Neural crest cell (in vitro differentiated cells): Measurements from ENCODE around the gene SYT17. TPM values are rescaled to one million over a fixed set of nuclear protein-coding genes. Genes with fewer than 3 reads are reported as not detected.

Source experiments
- DNase-seq: peaks from one replicate; pipeline ENCODE4 v3.0.0; 2021; ENCODE audit warnings: low read depth, mixed read lengths, low spot score
- H3K27ac Mint-ChIP-seq: one replicate; pipeline ENCODE4 v1.8.0; 2021; ENCODE audit warnings: mild to moderate bottlenecking, mixed read lengths; ENCODE audit not compliant: unreplicated experiment
- H3K27me3 Mint-ChIP-seq: 2 replicates; pipeline ENCODE4 v1.8.0; 2021; ENCODE audit warnings: low read depth, mild to moderate bottlenecking, mixed read lengths
- H3K36me3 Mint-ChIP-seq: 2 replicates; pipeline ENCODE4 v1.8.0; 2021; ENCODE audit warnings: low read depth, mild to moderate bottlenecking, mixed read lengths
- H3K4me1 Mint-ChIP-seq: 2 replicates; pipeline ENCODE4 v1.8.0; 2021; ENCODE audit warnings: mixed read lengths
- H3K4me3 Mint-ChIP-seq: one replicate; pipeline ENCODE4 v1.8.0; 2021; ENCODE audit warnings: mild to moderate bottlenecking, mixed read lengths
- H3K9me3 Mint-ChIP-seq: 2 replicates; pipeline ENCODE4 v1.8.0; 2021; ENCODE audit warnings: mixed read lengths
- total RNA-seq: library from RNA; stranded (reverse); gene quantifications from 2 replicates; pipeline ENCODE4 v1.2.1, GENCODE V29; 2021
- TF ChIP-seq, protein P1 (sequence below): fragments of 200-600 bp; sonication (generic); conservative IDR thresholded peaks from 2 replicates; pipeline ENCODE4 v1.5.0; 2021; ENCODE audit warnings: antibody characterized with exemption, mild to moderate bottlenecking

SYT17 gene
- total RNA-seq, 1 donor from 2014 or later, result 3.1 TPM

DNA sequence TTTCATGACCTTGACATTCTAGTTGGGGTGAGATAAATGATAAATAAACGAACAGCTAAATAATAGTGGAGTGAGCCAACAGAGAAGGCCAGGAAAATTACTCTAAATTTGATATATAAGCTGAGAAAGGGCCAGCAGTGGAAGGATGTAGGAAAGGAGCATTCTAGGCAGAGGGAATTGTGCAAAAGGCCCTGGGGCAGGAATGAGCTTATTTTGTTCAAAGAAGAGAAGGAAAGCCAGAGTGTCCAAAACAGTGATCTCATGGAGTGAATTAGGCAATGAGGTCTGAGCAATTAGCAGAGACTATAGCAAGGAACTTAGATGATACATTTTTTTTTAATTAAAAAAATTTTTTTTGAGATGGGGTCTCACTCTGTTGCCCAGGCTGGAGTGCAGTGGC is 74.1 kb downstream of the SYT17 start:
- no peaks in the 10 kb centered on the region for H3K36me3 Mint-ChIP-seq
- TF ChIP-seq, protein P1, sequence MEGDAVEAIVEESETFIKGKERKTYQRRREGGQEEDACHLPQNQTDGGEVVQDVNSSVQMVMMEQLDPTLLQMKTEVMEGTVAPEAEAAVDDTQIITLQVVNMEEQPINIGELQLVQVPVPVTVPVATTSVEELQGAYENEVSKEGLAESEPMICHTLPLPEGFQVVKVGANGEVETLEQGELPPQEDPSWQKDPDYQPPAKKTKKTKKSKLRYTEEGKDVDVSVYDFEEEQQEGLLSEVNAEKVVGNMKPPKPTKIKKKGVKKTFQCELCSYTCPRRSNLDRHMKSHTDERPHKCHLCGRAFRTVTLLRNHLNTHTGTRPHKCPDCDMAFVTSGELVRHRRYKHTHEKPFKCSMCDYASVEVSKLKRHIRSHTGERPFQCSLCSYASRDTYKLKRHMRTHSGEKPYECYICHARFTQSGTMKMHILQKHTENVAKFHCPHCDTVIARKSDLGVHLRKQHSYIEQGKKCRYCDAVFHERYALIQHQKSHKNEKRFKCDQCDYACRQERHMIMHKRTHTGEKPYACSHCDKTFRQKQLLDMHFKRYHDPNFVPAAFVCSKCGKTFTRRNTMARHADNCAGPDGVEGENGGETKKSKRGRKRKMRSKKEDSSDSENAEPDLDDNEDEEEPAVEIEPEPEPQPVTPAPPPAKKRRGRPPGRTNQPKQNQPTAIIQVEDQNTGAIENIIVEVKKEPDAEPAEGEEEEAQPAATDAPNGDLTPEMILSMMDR, result no peak
- no peaks in the 10 kb centered on the region for H3K4me1 Mint-ChIP-seq
- H3K4me3 Mint-ChIP-seq, result no peak overlapping the region
- H3K27ac Mint-ChIP-seq, result no peak overlapping the region
- no peaks in the 10 kb centered on the region for H3K9me3 Mint-ChIP-seq
- no peaks in the 10 kb centered on the region for H3K27me3 Mint-ChIP-seq
- DNase-seq, result no peak

DNA sequence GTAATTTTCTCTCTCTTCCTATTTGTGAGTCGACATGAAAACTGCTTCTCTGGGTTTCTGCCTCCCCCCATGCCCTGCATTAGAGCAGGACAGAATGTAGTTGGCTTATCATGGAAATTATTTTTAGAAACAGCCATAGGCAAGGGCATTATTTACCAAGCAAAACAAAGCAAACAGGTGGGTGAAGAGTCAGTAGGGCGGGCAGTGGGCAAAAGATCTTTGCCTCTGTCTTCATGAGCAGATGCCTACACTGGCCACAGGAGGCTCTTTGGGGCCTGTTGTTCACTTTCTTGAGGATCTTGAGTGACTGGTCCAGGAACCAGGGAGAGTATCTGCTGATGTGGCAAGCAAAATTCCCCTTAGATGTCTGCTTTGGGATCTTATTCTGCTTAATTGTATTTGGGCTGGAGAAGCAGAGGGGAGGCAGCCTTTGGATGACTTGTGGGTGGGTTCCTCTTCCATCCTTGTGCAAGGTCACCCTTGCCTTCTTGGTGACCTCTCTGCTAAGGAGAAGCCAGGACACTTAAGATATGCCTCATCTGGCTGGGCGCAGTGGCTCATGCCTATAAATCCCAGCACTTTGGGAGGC is 75.0 kb downstream of the SYT17 start:
- Mint-ChIP-seq H3K36me3 (no peaks in the 10 kb centered on the region), H3K27ac (no peak overlapping the region), H3K9me3 (no peaks in the 10 kb centered on the region), H3K4me1 (no peaks in the 10 kb centered on the region), H3K4me3 (no peak overlapping the region), H3K27me3 (no peaks in the 10 kb centered on the region)
- TF ChIP-seq, protein P1, result no peak
- no peak for DNase-seq

DNA sequence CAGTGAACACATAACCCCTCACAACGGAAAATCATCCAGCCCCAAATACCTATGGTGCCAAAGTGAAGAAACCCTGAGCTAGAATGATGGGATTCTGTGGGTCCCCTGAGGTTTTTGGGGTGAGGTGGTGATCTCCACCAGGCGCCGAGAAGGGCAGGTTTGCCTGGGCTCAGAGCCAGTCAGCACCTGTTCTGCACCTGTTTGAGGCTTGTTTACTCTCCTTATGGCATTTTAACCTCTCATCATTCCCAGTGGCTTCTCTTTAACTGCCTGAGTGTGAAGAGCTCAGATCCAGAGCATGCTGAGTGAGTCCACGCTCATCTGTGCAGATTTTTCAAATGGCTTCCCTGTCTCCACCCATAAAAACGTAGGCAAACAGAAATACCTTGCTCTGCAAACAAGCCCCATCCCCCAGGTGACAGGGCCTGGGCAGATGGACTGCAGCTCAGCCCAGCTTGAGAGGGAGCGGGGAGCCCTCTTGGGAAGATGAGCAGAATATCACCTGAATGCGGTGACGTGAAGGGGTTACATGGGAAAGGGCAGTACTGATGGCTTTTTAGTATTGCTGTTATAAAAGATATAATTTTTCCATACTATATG is 77.4 kb downstream of the SYT17 start:
- TF ChIP-seq, protein P1, result no peak
- no peaks in the 10 kb centered on the region for H3K4me1 Mint-ChIP-seq
- no peaks in the 10 kb centered on the region for H3K9me3 Mint-ChIP-seq
- DNase-seq, result no peak
- no peaks in the 10 kb centered on the region for H3K27me3 Mint-ChIP-seq
- H3K36me3 Mint-ChIP-seq, result no peaks in the 10 kb centered on the region
- H3K4me3 Mint-ChIP-seq, result no peak overlapping the region
- no peak overlapping the region for H3K27ac Mint-ChIP-seq

DNA sequence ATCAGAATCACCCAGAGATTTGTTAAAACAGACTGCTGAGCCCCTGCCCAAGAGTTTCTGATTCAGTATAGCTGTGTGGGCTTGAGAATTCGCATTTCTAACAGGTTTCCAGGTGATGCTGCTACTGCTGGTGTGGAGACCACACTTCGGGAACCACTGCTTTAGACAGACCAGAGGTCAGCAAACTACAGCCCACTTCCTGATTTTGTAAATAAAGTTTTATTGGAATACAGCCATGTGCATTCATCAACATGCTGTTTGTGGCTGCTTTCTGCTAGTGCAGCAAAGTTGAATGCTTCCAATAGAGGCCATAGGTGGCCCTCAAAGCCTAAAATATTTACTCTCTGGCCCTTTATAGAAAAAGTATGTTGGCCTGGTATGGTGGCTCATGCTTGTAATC is 84.9 kb downstream of the SYT17 start:
- H3K9me3 Mint-ChIP-seq, result no peaks in the 10 kb centered on the region
- TF ChIP-seq, protein P1, result no peak
- H3K27me3 Mint-ChIP-seq, result peaks cover 2% of the 10 kb centered on the region
- DNase-seq, result no peak
- no peaks in the 10 kb centered on the region for H3K36me3 Mint-ChIP-seq
- no peaks in the 10 kb centered on the region for H3K4me1 Mint-ChIP-seq
- no peak overlapping the region for H3K4me3 Mint-ChIP-seq
- no peak overlapping the region for H3K27ac Mint-ChIP-seq

DNA sequence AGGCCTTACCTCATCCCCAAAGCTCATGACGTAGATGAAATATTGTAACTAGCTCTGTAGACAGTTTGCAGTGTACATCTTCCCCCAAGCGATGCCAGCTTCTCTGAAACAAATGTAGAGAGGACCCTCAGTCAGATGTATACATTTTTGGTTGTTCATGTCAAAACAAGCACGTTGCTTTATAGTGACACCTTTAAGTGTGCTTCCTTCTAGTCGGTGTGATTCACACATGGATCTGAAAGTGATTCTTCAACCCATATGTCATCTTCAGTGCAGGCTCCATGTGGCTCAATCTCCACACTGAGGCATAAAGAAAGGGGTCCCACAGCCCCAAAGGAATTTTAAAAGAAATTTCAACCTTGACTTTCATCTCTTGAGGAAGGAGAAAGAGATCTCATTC is 86.6 kb downstream of the SYT17 start:
- DNase-seq, result no peak
- no peak overlapping the region for H3K4me3 Mint-ChIP-seq
- TF ChIP-seq, protein P1, result no peak
- no peaks in the 10 kb centered on the region for H3K4me1 Mint-ChIP-seq
- peaks cover 10% of the 10 kb centered on the region for H3K27me3 Mint-ChIP-seq
- H3K36me3 Mint-ChIP-seq, result no peaks in the 10 kb centered on the region
- H3K9me3 Mint-ChIP-seq, result no peaks in the 10 kb centered on the region
- H3K27ac Mint-ChIP-seq, result no peak overlapping the region
